ENCODE data around the gene LSM12.
"Not testable (repeated sequence)": the region's sequence is repeated elsewhere in the genome, so short reads cannot be mapped to it uniquely, and the experiment has no call there.

Gene LSM12

GRCh38 chr17:44037471-44037870, 29.0 kb downstream of the LSM12 start:
- no peak for FAIRE-seq

- FAIRE-seq, result not testable (repeated sequence)
Observed at GRCh38 chr17:44034688-44035087, 31.8 kb downstream of the LSM12 start.

GRCh38 chr17:44033861-44034408, 32.5 kb downstream of the LSM12 start:
- no peak for FAIRE-seq

- FAIRE-seq, result no peak
Observed at GRCh38 chr17:44030482-44030881, 36.0 kb downstream of the LSM12 start.

DNA sequence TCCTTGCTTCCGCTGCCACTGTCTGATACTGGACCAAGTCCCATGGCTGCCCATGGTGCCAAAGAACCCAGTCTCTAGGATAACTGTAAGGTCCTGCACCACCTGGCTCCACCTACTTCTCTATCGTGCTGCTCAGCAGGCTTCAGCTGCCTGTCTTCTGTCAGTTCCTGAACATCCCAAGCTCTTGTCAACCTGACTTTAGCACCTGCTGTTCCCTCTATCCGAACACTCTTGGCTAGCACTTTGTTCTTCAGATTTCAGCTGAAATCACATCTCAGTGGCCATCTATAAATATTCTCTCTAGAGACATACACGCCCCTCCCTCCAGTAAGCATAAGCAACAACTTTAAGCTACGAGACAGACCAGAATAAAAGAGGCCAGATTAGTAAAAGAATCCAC, 36.7 kb downstream of the LSM12 start:
- FAIRE-seq, result no peak

GRCh38 chr17:44024853-44025252, 41.6 kb downstream of the LSM12 start:
- FAIRE-seq, result no peak

- FAIRE-seq, result no peak
Observed at GRCh38 chr17:44024271-44024663, 42.2 kb downstream of the LSM12 start.

GRCh38 chr17:44023545-44024270, 42.8 kb downstream of the LSM12 start:
- FAIRE-seq, result no peak

DNA sequence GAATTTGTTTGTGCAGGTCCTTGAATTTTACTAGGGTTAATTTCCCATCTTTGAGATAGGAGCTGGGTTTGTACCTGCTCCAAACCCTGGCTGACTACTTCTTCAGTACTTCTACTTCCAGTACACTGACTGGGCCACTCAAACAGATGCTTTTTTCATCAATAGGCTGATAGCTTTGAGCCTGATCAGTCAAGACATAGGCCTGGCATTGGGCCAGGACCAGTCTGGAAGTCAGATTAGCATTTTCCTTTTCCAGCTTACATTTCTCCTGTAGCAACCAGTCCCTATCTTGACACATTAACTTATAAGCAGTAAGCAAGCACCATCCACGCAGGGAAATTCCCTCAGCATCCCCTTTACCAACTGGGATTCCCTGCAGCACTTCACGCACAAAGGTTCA, 44.2 kb downstream of the LSM12 start:
- no peak for FAIRE-seq

GRCh38 chr17:44021227-44021626, 45.2 kb downstream of the LSM12 start:
- not testable (repeated sequence) for FAIRE-seq

GRCh38 chr17:44014437-44015172, 51.9 kb downstream of the LSM12 start, which contains the start of gene TMEM101:
Gene TMEM101, minus strand, starts transcription at chr17:44014963. Its CDS starts 11 bp downstream, at chr17:44014952.
- FAIRE-seq, result peak; percentile 41

- FAIRE-seq, result no peak
Observed at GRCh38 chr17:44014133-44014436, 52.4 kb downstream of the LSM12 start.

DNA sequence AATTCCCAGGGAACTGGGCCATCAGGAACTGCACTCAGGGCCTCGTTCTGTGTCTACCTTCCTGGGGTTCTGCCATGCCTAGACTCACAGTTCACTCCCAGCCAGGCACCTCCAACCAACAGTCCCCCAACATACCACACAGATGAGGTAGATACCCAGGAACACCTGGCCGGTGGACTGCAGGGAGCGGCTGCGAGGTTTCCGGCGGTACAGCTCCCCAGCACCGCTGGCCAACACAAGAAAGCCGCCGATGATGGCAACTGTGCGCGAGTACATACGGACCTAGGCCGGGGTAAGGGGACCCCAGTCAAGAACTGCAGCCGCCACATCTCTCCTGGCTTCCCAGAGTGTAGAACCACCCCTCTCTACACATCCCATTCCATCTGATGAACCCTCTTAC, 53.6 kb downstream of the LSM12 start:
- no peak for FAIRE-seq

DNA sequence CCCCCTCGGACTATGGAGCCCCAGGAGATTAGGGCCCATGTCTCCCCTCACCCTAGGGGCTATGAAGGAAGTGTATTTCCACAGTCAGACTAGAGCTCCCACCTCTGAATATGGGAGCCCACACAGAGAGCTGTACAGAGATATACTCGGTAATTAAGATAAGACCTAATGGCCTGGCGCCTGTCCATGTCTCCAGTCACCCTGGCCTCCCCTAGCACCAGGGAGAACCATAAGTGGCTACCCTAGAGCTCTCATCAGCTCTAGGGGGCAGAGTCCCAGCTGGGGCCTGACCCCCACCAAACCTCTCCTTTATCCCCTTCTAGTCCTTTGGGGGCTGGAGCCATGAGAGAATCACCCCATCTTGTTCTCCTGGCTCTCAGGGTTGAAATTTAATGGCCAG, 54.1 kb downstream of the LSM12 start:
- no peak for FAIRE-seq

DNA sequence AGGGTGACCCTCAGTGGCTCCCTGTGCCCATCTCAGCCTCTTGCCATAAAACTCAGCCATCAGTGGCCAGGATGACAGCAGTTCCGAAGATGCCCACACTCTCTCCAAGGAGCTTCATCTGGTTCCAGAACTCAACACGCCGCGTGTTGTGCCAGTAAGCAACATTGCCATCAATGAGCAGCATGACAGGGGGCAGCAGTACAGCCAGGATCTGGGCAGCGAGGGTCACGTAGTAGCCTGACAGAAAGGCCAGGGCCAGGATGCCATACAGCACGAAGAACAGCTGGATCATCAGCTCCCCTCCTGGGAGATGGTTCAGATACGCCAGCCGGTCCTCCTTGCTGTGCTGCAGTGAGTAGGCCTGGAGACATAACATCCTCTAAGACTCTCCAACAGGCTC, 54.6 kb downstream of the LSM12 start:
- FAIRE-seq, result no peak

GRCh38 chr17:44010966-44011647, 55.4 kb downstream of the LSM12 start:
- FAIRE-seq, result no peak

GRCh38 chr17:44008205-44008909, 58.1 kb downstream of the LSM12 start:
- no peak for FAIRE-seq

DNA sequence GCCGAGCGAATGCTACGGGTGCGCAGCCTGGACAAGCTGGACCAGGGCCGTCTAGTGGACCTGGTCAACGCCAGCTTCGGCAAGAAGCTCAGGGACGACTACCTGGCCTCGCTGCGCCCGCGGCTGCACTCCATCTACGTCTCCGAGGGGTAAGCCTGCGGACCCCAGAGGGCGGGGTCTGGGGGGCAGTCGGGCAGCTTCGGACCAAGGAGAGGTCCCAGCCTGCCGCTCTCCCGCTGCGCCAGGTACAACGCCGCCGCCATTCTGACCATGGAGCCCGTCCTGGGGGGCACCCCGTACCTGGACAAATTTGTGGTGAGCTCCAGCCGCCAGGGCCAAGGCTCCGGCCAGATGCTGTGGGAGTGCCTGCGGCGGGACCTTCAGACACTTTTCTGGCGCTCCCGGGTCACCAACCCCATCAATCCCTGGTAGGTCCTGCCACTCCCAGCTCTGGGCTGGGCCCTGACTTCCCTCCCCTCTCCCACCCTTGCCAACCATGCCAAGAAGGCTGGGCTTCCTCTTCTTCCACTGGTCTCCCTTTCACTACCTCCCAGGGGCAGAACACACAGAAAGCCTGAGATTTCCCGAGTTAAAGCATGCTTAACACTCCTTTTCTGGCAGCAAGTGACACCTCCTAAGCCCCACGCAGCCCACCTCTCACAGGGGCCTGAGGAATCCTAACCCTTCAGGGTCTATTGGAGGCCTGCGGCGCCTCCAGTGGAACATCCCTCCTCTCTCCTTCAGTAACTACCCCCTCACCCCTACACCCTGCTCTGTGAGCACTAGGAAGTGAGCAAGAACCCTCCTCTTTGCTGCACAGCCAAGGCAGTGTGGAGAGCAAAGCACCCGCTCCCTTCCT, 58.9 kb downstream of the LSM12 start:
- FAIRE-seq, result no peak

DNA sequence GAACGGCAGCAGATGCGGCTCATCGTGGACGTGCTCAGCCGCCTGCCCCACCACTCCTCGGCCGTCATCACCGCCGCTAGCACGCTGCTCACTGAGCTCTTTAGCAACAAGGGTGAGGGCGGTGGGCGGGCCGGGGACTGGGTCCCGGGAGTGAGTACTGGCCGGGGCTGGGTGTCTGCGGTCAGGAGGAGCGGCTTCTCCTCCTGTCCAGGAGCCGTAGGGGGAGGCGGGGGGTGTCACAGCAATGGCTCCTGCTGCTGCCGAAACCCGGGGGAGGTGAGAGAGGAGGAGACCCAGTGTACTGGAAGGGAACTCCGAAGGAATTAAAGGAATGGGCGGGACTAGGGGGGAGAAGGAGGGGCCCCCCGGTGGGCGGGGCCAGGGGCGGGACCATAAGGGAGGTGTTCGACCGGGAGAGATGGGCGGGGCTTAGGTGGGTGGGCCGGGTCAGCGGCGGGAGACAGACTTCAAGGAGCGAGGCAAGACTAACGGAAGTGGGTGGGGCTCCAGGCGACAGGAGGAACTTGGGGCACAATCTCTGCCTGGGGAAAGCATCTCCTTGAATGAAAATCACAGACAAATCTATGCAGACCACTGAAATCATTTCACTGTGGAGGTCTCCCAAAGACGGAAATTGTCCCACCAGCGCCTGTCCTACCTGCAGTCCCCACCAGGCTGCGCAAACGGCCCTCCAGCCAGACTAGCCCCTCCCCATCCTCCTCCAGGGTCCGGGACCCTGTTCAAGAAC, 59.7 kb downstream of the LSM12 start:
- no peak for FAIRE-seq

GRCh38 chr17:44006272-44006597, 60.2 kb downstream of the LSM12 start:
- no peak for FAIRE-seq

DNA sequence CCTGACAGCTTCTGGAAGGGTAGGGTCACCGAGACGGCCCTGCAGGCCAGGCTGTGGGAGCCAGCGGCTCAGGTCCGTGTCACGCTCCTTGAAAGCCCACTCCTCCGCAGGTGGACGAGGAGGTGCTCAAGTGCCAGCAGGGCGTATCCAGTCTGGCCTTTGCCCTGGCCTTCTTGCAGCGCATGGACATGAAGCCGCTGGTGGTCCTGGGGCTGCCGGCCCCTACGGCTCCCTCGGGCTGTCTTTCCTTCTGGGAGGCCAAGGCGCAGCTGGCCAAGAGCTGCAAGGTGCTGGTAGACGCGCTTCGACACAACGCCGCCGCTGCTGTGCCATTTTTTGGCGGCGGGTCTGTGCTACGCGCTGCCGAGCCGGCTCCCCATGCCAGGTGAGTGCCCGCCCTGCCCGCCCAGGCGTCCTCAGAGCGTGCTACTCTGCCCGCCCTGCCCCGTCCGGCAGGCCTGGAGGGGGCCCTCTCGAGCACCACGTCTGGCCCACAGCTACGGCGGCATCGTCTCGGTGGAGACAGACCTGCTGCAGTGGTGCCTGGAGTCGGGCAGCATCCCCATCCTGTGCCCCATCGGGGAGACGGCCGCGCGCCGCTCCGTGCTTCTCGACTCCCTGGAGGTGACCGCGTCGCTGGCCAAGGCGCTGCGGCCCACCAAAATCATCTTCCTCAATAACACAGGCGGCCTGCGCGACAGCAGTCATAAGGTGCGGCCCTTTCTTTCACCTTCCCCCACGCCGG, 60.8 kb downstream of the LSM12 start:
- FAIRE-seq, result no peak
